HL-60 (cell line): ENCODE results near the gene STAMBP.

ENCODE experiments used
- DNase-seq, 2 experiments: peaks; one replicate each; pipeline ENCODE4 v3.0.0-alpha.2; 2010 to 2020; ENCODE audit warnings: low read depth in 1 of 2, low spot score in 1 of 2
- H3K27ac ChIP-seq: fragments of 250-450 bp; sonication (Bioruptor Pico); replicated peaks from 2 replicates; pipeline ENCODE4 v1.5.1; 2020; ENCODE audit warnings: mild to moderate bottlenecking, moderate library complexity
- H3K27me3 ChIP-seq: fragments of 250-450 bp; sonication (Bioruptor Pico); 2 replicates; pipeline ENCODE4 v1.5.1; 2021; ENCODE audit warnings: mild to moderate bottlenecking, moderate library complexity; ENCODE audit not compliant: insufficient read depth, poor library complexity, severe bottlenecking
- H3K4me3 ChIP-seq: replicated peaks from 2 replicates; pipeline ENCODE4 v1.5.1; 2011; ENCODE audit warnings: mild to moderate bottlenecking, control low read depth, low read length; ENCODE audit not compliant: insufficient read depth
- CTCF ChIP-seq: IDR thresholded peaks from one replicate; pipeline ENCODE4 v1.5.1; 2011; ENCODE audit warnings: low read length, control low read depth, inconsistent platforms; ENCODE audit not compliant: insufficient read depth
- GABPA ChIP-seq: IDR thresholded peaks from 2 replicates; pipeline ENCODE4 v1.6.1; 2012; ENCODE audit warnings: low read depth
- POLR2AphosphoS5 ChIP-seq: IDR thresholded peaks from 2 replicates; pipeline ENCODE4 v1.6.1; 2012; ENCODE audit warnings: low read depth
- SPI1 ChIP-seq: IDR thresholded peaks from 2 replicates; pipeline ENCODE4 v1.6.1; 2012; ENCODE audit warnings: low read depth, mild to moderate bottlenecking, borderline replicate concordance
- TF ChIP-seq, protein P1 (sequence below): IDR thresholded peaks from 2 replicates; pipeline ENCODE4 v1.6.1; 2012; ENCODE audit warnings: low read depth; ENCODE audit not compliant: insufficient replicate concordance

STAMBP gene

GRCh38 chr2:73852020-73852419 is 23.3 kb downstream of the STAMBP start:
- DNase-seq: no peak
- Histone ChIP-seq H3K27me3 (no peaks in the 10 kb centered on the region), H3K4me3 (no peak overlapping the region), H3K27ac (no peak overlapping the region)
- TF ChIP-seq, protein P1, sequence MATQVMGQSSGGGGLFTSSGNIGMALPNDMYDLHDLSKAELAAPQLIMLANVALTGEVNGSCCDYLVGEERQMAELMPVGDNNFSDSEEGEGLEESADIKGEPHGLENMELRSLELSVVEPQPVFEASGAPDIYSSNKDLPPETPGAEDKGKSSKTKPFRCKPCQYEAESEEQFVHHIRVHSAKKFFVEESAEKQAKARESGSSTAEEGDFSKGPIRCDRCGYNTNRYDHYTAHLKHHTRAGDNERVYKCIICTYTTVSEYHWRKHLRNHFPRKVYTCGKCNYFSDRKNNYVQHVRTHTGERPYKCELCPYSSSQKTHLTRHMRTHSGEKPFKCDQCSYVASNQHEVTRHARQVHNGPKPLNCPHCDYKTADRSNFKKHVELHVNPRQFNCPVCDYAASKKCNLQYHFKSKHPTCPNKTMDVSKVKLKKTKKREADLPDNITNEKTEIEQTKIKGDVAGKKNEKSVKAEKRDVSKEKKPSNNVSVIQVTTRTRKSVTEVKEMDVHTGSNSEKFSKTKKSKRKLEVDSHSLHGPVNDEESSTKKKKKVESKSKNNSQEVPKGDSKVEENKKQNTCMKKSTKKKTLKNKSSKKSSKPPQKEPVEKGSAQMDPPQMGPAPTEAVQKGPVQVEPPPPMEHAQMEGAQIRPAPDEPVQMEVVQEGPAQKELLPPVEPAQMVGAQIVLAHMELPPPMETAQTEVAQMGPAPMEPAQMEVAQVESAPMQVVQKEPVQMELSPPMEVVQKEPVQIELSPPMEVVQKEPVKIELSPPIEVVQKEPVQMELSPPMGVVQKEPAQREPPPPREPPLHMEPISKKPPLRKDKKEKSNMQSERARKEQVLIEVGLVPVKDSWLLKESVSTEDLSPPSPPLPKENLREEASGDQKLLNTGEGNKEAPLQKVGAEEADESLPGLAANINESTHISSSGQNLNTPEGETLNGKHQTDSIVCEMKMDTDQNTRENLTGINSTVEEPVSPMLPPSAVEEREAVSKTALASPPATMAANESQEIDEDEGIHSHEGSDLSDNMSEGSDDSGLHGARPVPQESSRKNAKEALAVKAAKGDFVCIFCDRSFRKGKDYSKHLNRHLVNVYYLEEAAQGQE: no peak
- TF ChIP-seq SPI1: no peak

- Histone ChIP-seq H3K4me3 (no peak overlapping the region), H3K27ac (no peak overlapping the region), H3K27me3 (no peaks in the 10 kb centered on the region)
- DNase-seq: no peak
- TF ChIP-seq POLR2AphosphoS5 (no peak), GABPA (no peak), SPI1 (no peak)
- TF ChIP-seq, protein P1: no peak
Measured at GRCh38 chr2:73855526-73855925, 26.8 kb downstream of the STAMBP start.

GRCh38 chr2:73856214-73856613 is 27.5 kb downstream of the STAMBP start:
- no peaks in the 10 kb centered on the region for H3K27me3 ChIP-seq
- no peak for DNase-seq
- no peak overlapping the region for H3K27ac ChIP-seq
- H3K4me3 ChIP-seq: no peak overlapping the region
- TF ChIP-seq SPI1 (no peak), GABPA (no peak), CTCF (no peak), POLR2AphosphoS5 (no peak)
- TF ChIP-seq, protein P1: no peak

GRCh38 chr2:73859721-73860586 is 31.2 kb downstream of the STAMBP start:
- Histone ChIP-seq H3K27ac (no peak overlapping the region), H3K27me3 (no peaks in the 10 kb centered on the region), H3K4me3 (no peak overlapping the region)
- DNase-seq: no peak
- TF ChIP-seq GABPA: no peak
- TF ChIP-seq SPI1: no peak
- TF ChIP-seq CTCF: no peak
- no peak for TF ChIP-seq POLR2AphosphoS5
- TF ChIP-seq, protein P1: no peak
